AG04450 (cell line): Measurements from ENCODE around the gene ORC3. TPM values are rescaled to one million over a fixed set of nuclear protein-coding genes. Genes with fewer than 3 reads are reported as not detected.

ENCODE experiments used
- CTCF ChIA-PET: fragments of 300-600, 350-600 bp; formaldehyde crosslinking; extraction: SDS; loops from one replicate; lab custom pipeline; 2022; ENCODE audit warnings: antibody characterized with exemption, inconsistent platforms; lab: Charles Lee
- POLR2A ChIA-PET: fragments of 350-600 bp; formaldehyde crosslinking; extraction: SDS; loops from one replicate; lab custom pipeline; 2021; ENCODE audit warnings: antibody characterized with exemption, inconsistent platforms; lab: Yijun Ruan, JAX
- DNase-seq: peaks from one replicate; pipeline ENCODE4 v3.0.0-alpha.2; 2011; ENCODE audit warnings: low read depth, low spot score
- H3K27ac ChIP-seq: one replicate; pipeline ENCODE4 v1.5.1; 2012; ENCODE audit warnings: low read depth, low read length, control low read depth
- H3K27me3 ChIP-seq: one replicate; pipeline ENCODE4 v1.6.0; 2012; ENCODE audit warnings: low read length; ENCODE audit not compliant: control insufficient read depth, insufficient read depth
- H3K4me3 ChIP-seq: 2 replicates; pipeline ENCODE4 v1.5.1; 2011; ENCODE audit warnings: mild to moderate bottlenecking, low read depth, low read length, control low read depth
- H3K9me3 ChIP-seq: 2 replicates; pipeline ENCODE4 v1.5.1; 2012; ENCODE audit warnings: low read length; ENCODE audit not compliant: control insufficient read depth, insufficient read depth
- polyA plus RNA-seq: library from polyadenylated mRNA; depleted of rRNA; stranded (reverse); fragments of >200 nt; gene quantifications from 2 replicates; pipeline ENCODE4 v1.2.3, GENCODE V29; 2011
- TF ChIP-seq, protein P1 (sequence below): IDR thresholded peaks from 2 replicates; pipeline ENCODE4 v1.5.1; 2011; ENCODE audit warnings: low read depth, low read length, control low read depth, inconsistent platforms

Gene ORC3
- polyA plus RNA-seq, 1 experiment: 39.5 TPM

DNA sequence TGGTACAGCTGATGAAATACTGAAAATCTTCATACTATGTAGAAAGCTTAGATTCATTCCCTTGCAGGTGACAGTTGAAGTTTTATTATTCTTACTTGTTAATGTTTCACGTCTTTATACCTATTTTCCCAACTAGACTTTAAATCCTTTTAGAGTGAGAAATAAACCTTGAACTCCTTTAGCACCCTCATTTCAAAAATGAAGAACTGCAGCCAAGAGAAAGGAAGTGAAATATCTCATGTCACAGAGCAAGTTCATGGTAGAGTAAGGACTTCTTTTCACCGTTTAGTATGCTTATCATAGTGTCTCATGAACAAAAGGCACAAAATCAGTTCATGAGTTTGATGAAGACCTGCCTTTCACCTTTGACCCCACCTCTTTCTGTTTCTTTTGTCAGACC lies 38.5 kb downstream of the ORC3 start:
- DNase-seq: no peak
- Histone ChIP-seq H3K4me3 (no peak overlapping the region), H3K27me3 (no peaks in the 10 kb centered on the region), H3K27ac (no peak overlapping the region), H3K9me3 (no peaks in the 10 kb centered on the region)
- POLR2A ChIA-PET: no interaction called here
- CTCF ChIA-PET: interaction anchor here (1.3 to 1.4 kb wide), 2 partner anchors 235 to 301 kb away, joined by 3 to 4 read pairs; no protein-coding TSS in a partner anchor
- TF ChIP-seq, protein P1, sequence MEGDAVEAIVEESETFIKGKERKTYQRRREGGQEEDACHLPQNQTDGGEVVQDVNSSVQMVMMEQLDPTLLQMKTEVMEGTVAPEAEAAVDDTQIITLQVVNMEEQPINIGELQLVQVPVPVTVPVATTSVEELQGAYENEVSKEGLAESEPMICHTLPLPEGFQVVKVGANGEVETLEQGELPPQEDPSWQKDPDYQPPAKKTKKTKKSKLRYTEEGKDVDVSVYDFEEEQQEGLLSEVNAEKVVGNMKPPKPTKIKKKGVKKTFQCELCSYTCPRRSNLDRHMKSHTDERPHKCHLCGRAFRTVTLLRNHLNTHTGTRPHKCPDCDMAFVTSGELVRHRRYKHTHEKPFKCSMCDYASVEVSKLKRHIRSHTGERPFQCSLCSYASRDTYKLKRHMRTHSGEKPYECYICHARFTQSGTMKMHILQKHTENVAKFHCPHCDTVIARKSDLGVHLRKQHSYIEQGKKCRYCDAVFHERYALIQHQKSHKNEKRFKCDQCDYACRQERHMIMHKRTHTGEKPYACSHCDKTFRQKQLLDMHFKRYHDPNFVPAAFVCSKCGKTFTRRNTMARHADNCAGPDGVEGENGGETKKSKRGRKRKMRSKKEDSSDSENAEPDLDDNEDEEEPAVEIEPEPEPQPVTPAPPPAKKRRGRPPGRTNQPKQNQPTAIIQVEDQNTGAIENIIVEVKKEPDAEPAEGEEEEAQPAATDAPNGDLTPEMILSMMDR: no peak

DNA sequence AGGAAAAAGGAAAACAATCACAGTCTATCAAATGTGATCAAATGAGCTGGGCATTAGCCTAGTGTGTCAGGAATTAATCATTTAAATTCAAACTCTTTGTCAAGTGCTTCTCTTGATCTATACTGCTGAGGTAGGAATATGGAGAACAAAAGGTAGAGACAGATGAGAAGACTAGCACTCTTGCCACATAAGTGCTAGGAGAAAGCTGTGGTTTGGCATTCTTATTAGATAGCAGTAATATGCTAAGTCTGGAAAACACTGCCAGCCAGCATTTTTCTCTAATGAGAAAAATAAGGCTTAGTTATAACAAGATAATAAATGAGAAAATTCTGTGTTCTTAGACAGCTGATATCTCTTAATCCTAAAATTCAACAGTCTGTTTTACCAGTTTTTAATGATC lies 38.9 kb downstream of the ORC3 start:
- DNase-seq: no peak
- H3K9me3 ChIP-seq: no peaks in the 10 kb centered on the region
- POLR2A ChIA-PET: no interaction called here
- H3K27ac ChIP-seq: no peak overlapping the region
- no peak overlapping the region for H3K4me3 ChIP-seq
- TF ChIP-seq, protein P1: no peak
- CTCF ChIA-PET: interaction anchor here (1.3 to 1.4 kb wide), 2 partner anchors 236 to 301 kb away, joined by 3 to 4 read pairs; no protein-coding TSS in a partner anchor
- no peaks in the 10 kb centered on the region for H3K27me3 ChIP-seq

DNA sequence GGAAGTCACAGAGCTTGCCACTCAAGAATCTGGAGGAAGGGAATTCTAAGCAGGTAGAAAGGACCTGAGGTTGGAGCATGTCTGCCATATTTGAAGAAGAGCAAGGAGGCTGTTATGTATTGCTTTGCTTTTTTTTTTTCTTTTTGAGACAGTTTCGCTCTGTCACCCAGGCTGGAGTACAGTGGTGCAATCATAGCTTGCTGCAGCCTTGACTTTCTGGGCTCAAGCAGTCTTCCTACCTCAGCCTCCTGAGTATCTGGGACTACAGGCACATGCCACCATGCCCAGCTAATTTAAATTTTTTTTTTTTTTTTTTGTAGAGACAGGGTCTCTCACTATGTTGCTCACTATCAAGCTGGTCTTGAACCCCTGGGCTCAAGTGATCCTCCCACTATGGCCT lies 40.8 kb downstream of the ORC3 start:
- ChIA-PET POLR2A (interaction anchor here (0.7 kb wide), 1 partner anchor 42 kb away, joined by 3 read pairs; no protein-coding TSS in a partner anchor), CTCF (interaction anchor here (0.6 kb wide), 1 partner anchor 181 kb away, joined by 3 read pairs; no protein-coding TSS in a partner anchor)
- Histone ChIP-seq H3K4me3 (no peak overlapping the region), H3K27ac (no peak overlapping the region), H3K27me3 (no peaks in the 10 kb centered on the region), H3K9me3 (no peaks in the 10 kb centered on the region)
- DNase-seq: no peak
- TF ChIP-seq, protein P1: no peak

DNA sequence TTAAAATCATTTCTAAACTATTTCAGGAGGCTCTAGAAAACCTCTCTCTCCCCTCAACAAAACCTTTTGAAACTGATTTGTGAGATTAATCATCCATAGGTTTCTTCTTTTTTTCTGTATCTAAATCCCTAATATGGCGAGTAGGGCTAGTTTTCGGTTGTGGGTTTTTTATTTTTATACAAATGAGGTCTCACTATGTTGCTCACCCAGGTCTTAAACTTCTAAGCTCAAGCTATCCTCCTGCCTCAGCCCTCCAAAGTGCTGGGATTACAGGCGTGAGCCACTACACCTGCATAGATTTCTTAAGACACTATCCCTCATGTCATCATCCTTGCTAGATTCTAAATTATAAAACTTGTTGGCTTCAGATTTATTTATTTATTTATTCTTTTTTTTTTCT lies 43.9 kb downstream of the ORC3 start:
- no peak overlapping the region for H3K27ac ChIP-seq
- no peaks in the 10 kb centered on the region for H3K9me3 ChIP-seq
- TF ChIP-seq, protein P1: no peak
- no peaks in the 10 kb centered on the region for H3K27me3 ChIP-seq
- CTCF ChIA-PET: no interaction called here
- POLR2A ChIA-PET: no interaction called here
- DNase-seq: no peak
- H3K4me3 ChIP-seq: no peak overlapping the region

DNA sequence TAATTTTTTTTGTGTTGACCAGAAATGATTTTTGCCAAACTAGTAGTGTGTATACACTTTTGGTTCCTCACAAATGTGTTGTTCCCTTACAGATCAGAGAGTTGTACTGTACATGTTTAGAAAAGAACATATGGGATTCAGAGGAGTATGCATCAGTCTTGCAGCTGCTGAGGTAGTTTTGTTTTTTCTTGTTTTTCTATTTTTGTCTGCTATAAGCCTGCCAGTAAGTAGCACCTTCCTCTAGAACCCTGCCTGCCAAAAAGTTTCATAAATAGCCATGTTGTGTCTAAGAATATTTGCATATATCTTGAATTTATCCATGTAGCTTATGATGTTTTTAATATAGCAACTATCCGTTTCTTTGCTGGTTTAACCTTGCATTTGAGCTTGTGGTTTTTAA lies 46.4 kb downstream of the ORC3 start:
- ChIA-PET POLR2A (no interaction called here), CTCF (interaction anchor here (0.6 kb wide), 1 partner anchor 115 kb away, joined by 5 read pairs; no protein-coding TSS in a partner anchor)
- H3K9me3 ChIP-seq: no peaks in the 10 kb centered on the region
- H3K27ac ChIP-seq: no peak overlapping the region
- no peaks in the 10 kb centered on the region for H3K27me3 ChIP-seq
- TF ChIP-seq, protein P1: no peak
- H3K4me3 ChIP-seq: no peak overlapping the region
- no peak for DNase-seq
